ENCODE data around the gene TRPV4. TPM values are rescaled to one million over a fixed set of nuclear protein-coding genes. Genes with fewer than 3 reads are reported as not detected.

Gene TRPV4
- total RNA-seq, 1 donor from 2014 or later = 2.1 TPM

- H3K4me3 Mint-ChIP-seq = no peak overlapping the region
- H3K27me3 Mint-ChIP-seq = peaks cover 34% of the 10 kb centered on the region
- DNase-seq (ENCODE audit: extremely low spot score, unreplicated experiment) = no peak
- H3K4me1 Mint-ChIP-seq (ENCODE audit: unreplicated experiment) = peaks cover 39% of the 10 kb centered on the region
- H3K36me3 Mint-ChIP-seq = no peaks in the 10 kb centered on the region
- no peaks in the 10 kb centered on the region for H3K9me3 Mint-ChIP-seq
- H3K27ac Mint-ChIP-seq = peak overlapping the region; percentile 76
- no peak for TF ChIP-seq CTCF (conservative IDR thresholded peaks at IDR 0.05)
Observed at GRCh38 chr12:109735825-109736551, 97.2 kb downstream of the TRPV4 start.

DNA sequence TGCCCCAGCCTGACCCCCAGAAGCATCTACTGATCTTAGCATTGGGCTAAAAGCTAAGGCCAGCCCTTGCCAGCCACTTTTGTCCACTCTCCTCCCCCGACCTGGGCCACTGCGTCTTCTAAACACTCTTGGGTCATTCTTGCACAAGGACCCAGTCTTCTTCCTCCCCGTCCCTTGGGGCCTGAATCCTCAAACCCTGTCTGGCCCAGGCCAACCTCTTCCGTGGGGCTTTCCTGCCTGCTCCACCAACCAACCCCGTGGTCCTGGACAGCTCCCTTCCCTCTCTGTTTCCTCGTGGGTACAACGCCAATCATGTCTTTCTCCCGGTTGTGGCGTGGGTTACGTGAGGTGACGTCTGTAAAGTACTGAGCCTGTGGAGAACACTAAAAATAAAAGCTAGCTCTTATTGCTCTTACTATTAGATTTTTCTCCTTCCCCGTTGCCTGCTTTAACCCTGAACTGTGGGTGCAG is 98.1 kb downstream of the TRPV4 start:
- no peak overlapping the region for H3K27ac Mint-ChIP-seq
- no peak overlapping the region for H3K4me3 Mint-ChIP-seq
- H3K9me3 Mint-ChIP-seq = no peaks in the 10 kb centered on the region
- no peak for TF ChIP-seq CTCF (conservative IDR thresholded peaks at IDR 0.05)
- H3K27me3 Mint-ChIP-seq = peaks cover 34% of the 10 kb centered on the region
- no peaks in the 10 kb centered on the region for H3K36me3 Mint-ChIP-seq
- H3K4me1 Mint-ChIP-seq (ENCODE audit: unreplicated experiment) = peaks cover 35% of the 10 kb centered on the region
- DNase-seq (ENCODE audit: extremely low spot score, unreplicated experiment) = no peak

DNA sequence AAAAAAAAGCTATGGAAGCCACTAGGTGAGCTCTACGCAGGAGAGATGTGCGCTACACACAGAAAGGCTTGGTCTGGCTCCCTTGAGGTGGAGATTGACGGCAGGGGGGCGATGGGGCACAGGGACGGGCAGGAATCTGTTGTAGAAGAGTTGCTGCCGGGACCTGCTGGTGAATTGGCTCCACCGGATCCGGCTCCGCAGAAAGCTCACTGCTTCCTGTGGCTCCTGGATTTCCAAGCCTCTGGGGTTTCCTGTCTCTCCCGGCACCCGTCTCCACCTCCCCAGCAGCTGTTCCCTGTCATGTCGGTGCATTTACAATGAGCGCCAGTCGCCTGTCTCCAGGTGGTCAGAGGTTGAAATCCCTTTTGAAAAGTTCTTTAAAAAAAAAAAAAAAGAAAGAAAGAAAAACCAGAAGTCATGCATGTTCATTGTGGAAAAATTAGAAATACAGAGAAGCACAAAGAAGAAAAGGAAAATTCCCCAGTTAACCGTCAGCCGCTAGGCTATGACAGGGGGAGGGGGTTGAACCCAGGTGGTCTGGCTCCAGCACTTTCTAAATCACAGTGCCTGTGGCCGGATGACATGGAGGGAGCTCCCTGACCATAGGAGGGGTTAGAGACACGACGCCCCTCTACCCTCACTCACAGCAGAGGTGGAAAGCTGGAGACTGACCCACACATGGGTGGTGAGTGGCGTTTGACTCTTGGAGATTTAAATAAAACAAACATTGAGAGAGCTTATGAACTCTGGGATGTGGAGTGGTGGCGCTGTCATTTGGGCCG is 98.8 kb downstream of the TRPV4 start:
- no peaks in the 10 kb centered on the region for H3K36me3 Mint-ChIP-seq
- H3K27ac Mint-ChIP-seq = no peak overlapping the region
- DNase-seq (ENCODE audit: extremely low spot score, unreplicated experiment) = no peak
- H3K4me3 Mint-ChIP-seq = peak overlapping the region; percentile 31
- no peak for TF ChIP-seq CTCF (conservative IDR thresholded peaks at IDR 0.05)
- peaks cover 34% of the 10 kb centered on the region for H3K27me3 Mint-ChIP-seq
- H3K9me3 Mint-ChIP-seq = no peaks in the 10 kb centered on the region
- H3K4me1 Mint-ChIP-seq (ENCODE audit: unreplicated experiment) = peaks cover 35% of the 10 kb centered on the region

Small RNA genes lying within 50 kb of the gene (microRNA-seq; reads per million reads assigned to microRNA genes)
- not detected for gene MIR4497

Other genes starting within 250 kb of the TRPV4 start
- 7.9 and 11.5 TPM in 2 replicates for gene FAM222A, start 119.6 kb downstream of the TRPV4 start, total RNA-seq (ENCODE audit: low replicate concordance)
- gene GLTP, start 47.1 kb upstream of the TRPV4 start, total RNA-seq (ENCODE audit: low replicate concordance) = 48.7 and 118 TPM in 2 replicates
- gene TCHP, start 66.9 kb upstream of the TRPV4 start, total RNA-seq (ENCODE audit: low replicate concordance) = 21.6 TPM in 2 replicates
- gene GIT2, start 163.0 kb upstream of the TRPV4 start, total RNA-seq (ENCODE audit: low replicate concordance) = 26.3 and 38.4 TPM in 2 replicates
- 34.6 and 43.4 TPM in 2 replicates for gene ANKRD13A, start 166.0 kb upstream of the TRPV4 start, total RNA-seq (ENCODE audit: low replicate concordance)
- 20.8 and 21.4 TPM in 2 replicates for gene C12orf76, start 215.1 kb upstream of the TRPV4 start, total RNA-seq (ENCODE audit: low replicate concordance)